ACHN (cell line): ENCODE measurements around the gene CDX1.

Experiments
- DNase-seq: peaks from one replicate; pipeline ENCODE4 v3.0.0-alpha.2; 2015
- in situ Hi-C: cut with HindIII; loops from 2 replicates; pipeline ENCODE4 v1.10.0; 2017; ENCODE audit warnings: low sequenced_read_pairs, low pct_ligation_motif_present, low pct_unique_long_range_greater_than_20kb

CDX1 gene

DNA sequence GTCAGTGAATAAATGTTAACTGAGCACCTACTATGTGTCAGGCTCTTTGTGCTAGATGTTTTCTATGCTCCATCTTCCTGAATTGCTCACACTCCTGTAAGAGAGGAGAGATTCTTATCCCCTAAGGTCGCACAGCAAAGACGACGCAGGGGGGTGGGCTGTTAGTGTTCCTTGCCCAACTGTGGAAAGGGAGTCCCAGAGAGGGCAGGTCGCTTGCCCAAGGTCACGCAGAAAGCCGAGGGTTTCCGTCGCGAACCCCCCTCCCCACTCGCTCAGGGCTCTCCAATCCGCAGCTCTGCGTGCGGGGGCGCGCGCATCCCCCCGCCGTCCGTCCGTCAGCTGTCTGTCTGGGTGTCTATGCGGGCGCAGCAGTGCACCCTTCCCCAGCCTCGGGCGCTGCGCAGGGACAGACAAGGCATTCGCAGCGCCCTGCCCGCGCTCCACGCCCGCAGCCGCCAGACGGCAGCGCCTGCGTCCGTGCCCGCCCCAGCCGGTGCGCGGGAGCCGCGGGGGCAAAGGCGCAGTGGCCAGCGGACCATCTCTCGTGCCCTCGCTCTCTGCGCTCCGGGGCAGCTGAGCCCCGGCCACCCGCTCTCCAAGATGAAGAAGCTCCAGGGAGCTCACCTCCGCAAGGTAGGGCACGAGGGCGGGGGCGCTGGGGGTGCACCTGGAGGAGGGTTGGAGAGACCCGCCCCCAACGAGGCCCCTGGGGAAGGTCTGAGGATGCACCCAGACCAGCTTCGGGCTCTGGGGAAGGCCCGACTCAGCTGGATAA lies 23.3 kb downstream of the CDX1 start, which contains the start of gene SLC6A7:
Gene SLC6A7, plus strand, starts transcription at position 335 of the 775 bp plus-strand sequence. Its CDS starts 266 bp downstream, at position 601.
- in situ Hi-C loops, result no loop called here
- DNase-seq, result no peak

DNA sequence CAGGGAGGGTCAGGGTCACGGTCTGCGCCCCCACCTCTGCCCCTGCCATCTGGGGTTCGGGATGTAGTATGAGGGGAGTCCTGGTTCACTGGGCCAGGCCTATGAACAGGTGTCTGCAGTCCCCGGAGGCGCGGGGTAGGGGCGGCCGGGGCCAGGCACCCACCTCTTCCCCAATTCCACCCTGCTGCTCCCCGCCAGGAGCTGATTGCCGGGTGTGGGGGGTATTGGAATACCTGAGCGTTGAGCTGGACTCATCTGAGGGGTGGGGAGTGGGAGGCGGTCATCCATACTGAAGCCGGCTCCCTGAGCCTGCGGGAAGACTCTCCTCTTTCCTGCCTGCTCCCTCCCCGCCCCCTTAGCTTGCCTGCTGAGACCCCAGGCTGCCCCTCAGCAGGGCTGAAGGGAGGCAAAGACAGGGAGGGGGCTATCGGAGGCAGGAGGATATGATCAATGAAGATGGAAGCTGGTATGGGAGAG lies 24.0 kb downstream of the CDX1 start:
- no peak for DNase-seq

DNA sequence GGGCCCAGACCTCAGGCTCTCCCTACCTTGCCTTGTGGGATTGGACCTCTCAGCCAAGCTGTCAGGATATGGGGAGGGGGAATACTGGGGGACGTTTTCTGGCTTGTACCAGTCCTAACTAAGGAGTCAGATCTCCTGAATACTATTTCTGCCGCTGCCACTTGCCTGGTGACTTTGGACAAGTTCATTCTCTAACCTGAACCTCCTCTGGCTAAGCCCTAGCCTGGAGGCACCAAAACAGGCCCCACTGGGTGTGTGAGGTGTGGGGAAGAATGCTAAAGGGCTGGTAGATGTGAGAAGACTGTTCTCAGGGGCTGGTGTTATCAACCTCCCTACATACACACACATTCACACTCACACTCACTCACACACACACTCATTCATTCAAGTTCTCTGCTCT lies 24.4 kb downstream of the CDX1 start:
- in situ Hi-C loops, result no loop called here
- no peak for DNase-seq

More for the DNA sequence above, 24.0 kb downstream of the CDX1 start:
- in situ Hi-C loops, result no loop called here

DNA sequence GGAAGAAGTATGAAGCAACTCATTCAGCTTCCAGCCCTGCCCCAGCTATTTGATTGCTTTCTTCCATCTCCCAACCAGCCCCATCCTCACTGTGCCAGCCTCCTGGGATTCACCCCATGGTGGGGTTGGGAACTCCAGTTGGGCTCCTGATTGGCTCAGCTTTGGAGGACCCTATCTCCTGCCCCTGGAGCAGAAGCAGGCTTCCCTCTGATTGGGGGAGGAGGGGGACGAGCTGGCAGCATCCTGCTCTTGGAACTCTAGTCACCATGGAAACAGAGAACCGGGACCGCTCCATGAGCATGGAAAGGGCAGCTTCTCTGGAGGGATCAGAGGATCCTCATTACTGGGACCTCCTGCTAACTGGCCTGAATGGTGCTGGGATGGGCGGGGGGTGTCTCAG lies 25.9 kb downstream of the CDX1 start:
- DNase-seq, result no peak
- in situ Hi-C loops, result no loop called here

DNA sequence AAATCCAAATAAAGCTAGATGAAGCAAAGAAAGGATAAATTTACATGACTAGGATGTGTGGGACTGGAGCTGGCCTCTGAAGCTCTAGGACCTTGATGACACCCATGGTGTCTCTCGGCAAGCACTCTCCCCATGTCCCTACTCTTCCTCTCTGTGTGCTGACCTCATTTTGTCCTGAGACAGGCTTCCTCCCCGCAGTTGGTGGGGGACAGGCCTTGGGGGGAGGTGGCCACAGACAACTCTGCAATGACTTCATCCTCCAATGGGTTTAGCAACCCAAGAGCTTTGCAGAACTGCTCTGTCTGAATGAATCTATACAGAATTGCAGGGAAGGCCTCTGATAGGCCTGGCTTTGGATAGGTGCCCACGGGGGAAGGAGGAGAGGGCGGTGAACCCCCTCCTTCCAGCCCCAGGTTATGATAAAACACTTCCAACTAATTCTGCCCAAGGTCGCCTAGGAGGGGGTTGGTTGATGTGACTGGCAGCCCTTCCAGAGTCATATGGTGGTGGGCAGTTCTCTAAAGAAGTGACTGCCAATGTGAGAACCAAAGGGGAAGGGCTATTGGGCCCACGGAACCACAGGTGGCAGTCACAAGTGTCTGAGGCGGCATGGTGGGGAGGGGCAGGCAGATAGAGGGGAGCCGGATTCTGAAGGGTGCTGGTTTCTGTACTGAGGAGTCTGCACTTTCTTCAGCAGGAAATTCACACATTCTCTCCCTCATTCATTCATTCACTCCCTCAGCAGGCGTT lies 29.3 kb downstream of the CDX1 start:
- no peak for DNase-seq
- in situ Hi-C loops, result no loop called here

DNA sequence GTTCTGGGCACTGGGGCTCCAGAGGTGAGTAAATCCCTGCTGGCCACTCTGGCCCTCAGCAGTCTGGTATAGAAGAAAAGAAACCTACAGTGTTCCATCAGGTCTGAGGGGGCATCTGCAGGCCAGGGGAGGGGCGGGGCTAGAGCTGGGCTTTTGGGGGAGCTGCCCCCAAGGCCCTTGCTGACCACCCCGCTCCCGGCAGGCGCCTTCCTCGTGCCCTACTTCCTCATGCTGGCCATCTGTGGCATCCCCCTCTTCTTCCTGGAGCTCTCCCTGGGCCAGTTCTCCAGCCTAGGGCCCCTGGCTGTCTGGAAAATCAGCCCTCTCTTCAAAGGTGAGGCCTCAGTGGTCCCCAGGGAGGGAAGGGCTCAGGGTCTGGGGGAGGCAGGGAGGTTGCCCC lies 29.9 kb downstream of the CDX1 start:
- in situ Hi-C loops, result no loop called here
- no peak for DNase-seq

DNA sequence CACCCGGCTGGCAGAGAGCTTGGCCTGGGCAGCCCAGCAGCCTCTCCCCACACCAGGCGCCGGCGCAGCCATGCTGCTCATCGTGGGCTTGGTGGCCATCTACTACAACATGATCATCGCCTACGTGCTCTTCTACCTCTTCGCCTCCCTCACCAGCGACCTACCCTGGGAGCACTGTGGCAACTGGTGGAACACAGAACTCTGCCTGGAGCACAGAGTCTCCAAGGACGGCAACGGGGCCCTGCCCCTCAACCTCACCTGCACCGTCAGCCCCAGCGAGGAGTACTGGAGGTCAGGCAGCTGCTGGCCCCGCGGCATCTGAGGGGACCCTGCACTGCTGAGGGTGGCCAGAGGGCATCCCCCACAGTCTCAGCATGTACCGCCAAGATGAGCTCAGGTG lies 30.4 kb downstream of the CDX1 start:
- in situ Hi-C loops, result no loop called here
- no peak for DNase-seq

DNA sequence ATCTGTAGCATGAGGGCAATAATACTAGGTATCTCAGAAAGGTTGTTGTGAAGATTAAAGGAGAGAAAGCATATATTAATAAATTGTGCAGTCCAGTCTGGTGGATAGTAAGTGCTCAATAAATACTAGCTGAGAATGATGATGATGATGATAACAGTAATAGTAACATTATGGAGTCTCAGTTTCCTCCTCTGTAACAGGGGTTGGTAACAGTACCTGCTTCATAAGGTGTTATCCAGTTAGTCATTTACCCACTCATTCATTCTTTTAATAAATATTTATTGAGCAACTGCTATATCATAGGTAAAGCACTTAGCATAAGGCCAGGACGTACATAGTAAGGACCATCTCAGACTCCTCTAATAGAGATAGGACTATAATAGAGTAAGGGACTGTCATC lies 30.9 kb downstream of the CDX1 start:
- DNase-seq, result no peak
- in situ Hi-C loops, result no loop called here

DNA sequence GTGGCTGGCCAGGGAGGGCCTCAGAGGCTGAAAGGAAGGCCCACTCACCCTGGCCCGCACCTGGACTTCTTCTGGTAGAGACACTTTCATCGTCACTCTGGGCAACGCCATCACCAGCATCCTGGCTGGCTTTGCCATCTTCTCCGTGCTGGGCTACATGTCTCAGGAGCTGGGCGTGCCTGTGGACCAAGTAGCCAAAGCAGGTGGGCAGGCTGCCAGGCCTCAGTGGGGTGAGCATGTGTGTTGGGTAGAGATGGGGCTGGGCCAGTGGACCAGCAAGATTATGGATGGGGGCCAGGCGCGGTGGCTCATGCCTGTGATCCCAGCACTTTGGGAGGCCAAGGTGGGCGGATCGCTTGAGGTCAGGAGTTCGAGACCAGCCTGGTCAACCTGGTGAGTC lies 35.9 kb downstream of the CDX1 start:
- in situ Hi-C loops, result no loop called here
- no peak for DNase-seq

DNA sequence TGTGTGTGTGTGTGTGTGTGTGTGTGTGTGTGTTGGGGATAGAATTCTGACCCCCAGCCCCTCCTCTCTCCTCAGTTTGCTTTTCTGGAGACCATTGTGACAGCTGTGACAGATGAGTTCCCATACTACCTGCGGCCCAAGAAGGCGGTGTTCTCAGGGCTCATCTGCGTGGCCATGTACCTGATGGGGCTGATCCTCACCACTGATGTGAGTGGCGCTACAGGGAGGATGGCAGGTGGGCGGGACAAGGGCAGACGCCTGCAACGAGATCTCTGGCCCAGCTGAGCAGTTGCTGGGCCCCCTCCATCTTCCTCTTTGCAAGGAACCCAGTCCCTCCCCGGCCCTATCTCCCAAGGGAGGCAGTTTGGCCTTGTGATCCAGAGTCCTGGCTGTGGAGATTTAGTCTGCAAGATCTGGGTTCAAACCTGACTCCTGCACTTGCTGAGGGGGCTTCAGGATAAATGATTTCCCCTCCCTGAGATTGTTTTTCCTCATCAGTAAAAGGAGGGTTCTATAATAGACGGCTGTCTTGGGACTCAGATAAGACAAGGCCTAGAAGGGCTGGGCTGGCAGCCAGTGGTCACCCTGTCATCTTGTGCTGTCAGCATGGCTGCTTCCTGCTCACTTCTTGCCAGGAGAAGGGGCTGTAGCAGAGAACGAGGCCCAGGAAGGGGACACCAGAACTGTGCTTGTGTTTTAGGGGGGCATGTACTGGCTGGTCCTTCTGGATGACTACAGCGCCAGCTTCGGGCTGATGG lies 37.4 kb downstream of the CDX1 start:
- no peak for DNase-seq
- in situ Hi-C loops, result no loop called here

DNA sequence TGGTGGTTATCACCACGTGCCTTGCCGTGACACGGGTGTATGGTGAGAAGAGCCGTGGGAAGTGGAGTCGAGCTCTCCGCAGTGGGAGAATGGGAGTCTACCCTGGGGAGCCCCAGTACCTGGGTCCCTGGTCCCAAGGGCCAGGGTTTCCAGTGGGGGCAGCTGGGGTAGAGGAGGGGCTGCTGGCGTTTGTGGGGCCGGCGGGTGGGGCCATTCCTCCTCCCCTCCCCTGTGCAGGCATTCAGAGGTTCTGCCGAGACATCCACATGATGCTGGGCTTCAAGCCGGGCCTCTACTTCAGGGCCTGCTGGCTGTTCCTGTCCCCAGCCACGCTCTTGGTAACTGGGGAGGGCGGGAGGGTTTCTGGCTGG lies 38.0 kb downstream of the CDX1 start:
- DNase-seq, result no peak
- in situ Hi-C loops, result no loop called here

DNA sequence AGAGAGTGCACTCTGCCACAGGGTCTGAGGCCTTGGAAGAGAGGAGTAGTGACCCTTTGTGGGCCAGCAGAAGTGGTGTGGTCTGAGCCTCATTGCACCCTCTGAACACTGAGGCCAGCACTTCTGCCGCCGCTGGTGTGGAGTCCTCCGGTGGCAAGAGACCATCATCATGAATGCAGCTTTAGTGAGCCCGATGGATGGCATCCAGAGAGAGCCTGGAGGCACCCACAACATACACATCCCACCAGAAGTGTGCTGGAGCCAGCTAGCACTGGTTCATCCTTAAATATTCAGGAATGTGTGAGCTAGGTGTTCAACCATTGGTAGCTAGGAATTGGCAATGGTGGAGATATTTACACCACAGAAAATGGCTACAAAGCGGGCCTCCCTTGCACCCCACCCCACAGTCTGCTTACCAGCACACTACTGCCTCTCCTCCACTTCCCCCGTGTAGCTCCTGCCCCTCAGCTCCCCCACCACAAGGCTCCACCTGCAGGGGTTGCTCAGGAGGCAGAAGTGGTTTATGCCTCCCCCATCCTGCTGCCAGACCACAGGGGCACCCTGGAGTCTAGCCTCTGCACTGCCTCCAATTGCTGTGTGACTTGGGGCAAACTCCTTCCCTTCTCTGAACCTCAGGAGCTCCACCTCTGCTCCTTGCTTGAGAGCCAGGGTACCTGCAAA lies 39.7 kb downstream of the CDX1 start:
- no peak for DNase-seq
- in situ Hi-C loops, result no loop called here

DNA sequence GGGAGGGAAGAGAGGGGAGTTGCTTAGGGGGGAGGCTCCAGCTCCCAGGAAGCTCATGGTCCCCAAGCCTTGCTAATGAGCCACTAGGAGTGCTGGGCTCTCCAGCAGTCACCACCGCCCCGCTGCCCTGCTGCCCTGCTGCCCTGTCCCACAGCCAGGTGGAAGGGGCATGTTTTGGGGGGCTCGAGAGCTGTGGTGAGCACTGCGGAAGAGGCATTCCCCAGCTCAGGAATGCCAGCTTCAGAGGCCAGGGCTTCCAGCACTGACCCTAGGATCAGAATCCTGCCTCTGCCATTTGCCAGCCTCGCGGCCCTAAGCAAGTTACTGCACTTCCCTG lies 40.2 kb downstream of the CDX1 start:
- in situ Hi-C loops, result no loop called here
- DNase-seq, result no peak

DNA sequence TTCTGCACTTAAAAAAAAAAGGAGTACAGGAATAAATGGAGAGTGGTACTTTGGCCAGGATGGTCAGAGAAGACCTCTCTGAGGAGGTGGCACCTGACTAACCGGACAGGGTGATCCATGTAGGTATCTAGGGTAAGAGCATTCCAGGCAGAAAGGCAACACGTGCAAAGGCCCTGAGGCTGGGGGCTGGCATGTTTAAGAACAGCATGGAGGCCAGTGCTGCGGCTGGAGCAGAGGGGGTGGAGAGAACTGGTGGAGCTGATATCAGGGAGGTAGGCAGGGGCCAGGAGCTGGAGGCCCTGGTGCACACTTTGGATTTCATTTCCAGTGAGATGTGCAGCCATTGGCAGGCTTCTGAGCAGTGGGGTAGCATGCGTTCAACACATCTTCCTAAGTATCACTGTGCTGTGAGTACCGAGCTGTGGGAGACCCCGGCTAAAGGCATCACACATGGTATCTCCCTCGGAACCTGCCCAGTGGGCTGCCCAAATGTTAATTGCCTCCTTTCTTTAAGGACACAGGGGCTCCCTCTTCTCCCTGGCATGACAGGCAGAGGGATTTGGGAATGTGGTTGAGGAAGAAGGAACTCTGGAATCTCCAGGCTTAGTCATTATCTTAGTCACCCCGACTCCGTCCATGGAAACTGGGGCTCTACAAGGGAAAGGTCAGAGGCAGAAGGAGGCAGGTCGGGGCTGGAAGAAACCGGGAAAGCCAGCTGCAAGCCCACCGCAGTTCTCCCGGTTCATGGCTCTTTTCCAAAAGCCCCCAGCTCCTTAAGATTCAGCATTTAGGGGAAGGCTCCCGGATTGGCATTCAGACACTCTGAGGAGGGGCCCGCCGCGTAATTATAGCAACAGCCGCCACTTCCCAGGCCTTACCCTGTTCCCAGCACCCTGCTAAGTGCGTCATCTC lies 41.9 kb downstream of the CDX1 start:
- in situ Hi-C loops, result no loop called here
- DNase-seq, result peak; percentile 62

DNA sequence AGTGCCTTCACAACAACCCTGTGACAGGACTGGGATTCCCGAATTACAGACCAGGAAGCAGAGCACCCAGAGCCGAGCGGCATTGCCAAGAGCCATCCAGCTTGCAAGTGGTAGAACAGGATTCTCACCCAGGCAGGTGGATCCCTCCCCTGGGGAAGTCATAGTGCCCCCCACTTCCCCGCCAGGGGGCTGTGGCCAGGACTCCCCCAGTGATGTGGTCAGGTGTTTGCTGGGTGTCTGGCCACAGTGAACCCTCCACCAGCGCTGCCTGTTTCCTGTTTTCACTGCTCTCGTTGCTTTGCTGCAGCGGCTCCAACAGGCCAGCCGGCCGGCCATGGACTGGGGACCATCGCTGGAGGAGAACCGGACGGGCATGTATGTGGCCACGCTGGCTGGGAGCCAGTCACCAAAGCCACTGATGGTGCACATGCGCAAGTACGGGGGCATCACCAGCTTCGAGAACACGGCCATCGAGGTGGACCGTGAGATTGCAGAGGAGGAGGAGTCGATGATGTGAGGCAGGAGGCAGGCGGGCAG lies 42.6 kb downstream of the CDX1 start:
- DNase-seq, result peak; percentile 44
- in situ Hi-C loops, result no loop called here

DNA sequence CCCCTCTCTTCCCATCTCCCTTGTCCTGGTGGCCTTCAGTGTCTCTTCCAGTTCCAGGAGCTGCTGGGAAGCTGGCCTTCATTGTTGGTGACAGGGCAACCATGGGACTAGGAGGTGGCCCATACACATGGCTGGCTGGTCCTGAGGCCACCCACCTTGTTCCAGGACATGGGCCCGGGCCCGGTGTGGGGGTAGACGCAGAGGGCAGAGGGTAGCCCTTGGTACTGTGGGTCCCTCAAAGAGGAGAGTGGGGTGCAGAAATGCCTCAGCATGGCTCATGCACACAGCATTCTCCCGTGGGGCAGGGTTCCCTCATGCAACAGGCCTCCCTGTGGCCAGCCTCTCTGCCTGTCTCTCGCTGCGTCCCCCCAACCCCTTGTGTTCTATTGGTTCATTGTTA lies 44.1 kb downstream of the CDX1 start:
- no peak for DNase-seq
- in situ Hi-C loops, result no loop called here

DNA sequence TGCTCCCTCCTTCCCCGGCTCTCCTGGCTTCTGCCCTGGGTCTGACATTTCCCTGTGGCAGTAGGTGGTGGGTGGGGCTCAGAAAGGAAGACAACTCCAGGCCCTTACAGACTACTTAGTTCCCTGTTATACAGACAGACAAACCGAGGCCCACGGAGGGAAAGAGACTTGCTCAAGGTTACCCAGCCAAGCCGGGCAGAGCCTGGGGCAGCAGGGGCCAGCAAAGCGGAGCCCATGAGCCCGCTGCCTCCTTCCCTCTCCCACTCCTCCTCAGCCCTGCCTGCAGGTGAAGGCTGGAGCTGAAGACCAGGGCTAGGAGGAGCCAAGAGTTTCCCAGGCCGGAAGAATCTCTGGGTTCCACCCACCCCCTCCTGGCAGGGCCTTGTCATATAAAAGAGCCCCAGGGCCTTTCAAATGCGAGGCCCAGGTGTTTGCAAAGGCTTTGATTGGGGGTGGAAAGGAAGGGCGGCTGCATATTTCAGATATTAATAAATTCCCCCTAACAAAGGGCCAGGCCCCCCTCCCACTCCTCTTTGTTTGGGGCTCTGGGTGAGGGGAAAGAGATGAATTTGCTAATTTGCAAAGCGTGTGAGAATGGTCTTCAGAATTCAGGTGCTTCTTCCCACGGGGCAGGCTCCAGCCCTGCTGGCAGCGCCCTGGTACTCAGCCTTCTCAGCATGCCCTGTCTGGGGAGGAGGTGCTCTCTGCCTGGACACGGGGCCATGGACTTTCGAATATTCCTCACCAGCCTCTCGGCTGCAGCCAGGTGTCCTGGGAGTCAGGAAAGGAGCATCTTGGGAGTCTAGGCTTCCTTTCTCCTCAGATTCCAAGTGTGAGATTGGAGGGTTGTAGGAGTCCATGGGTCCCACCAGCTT lies 44.8 kb downstream of the CDX1 start:
- no peak for DNase-seq
- in situ Hi-C loops, result no loop called here
